Smooth muscle cell (in vitro differentiated cells): ENCODE data around the gene PACRG. TPM values are rescaled to one million over a fixed set of nuclear protein-coding genes. Genes with fewer than 3 reads are reported as not detected.

Experiments
- DNase-seq: peaks from one replicate; lab custom pipeline; 2025; ENCODE audit not compliant: unreplicated experiment; lab: John Stamatoyannopoulos, UW
- H2AFZ ChIP-seq: fragments of 200-600 bp; sonication (generic); 2 replicates; pipeline ENCODE4 v1.6.0; 2016; ENCODE audit warnings: antibody characterized with exemption, low read depth, mild to moderate bottlenecking
- H3F3A ChIP-seq: fragments of 200-600 bp; sonication (generic); 2 replicates; pipeline ENCODE4 v1.6.0; 2017; ENCODE audit warnings: antibody characterized with exemption, low read depth
- H3K27ac ChIP-seq: fragments of 200-600 bp; sonication (generic); 2 replicates; pipeline ENCODE4 v1.5.1; 2016; ENCODE audit warnings: low read depth, mild to moderate bottlenecking
- H3K27me3 ChIP-seq: fragments of 200-600 bp; sonication (generic); 2 replicates; pipeline ENCODE4 v1.6.1; 2016; ENCODE audit warnings: low read depth, mild to moderate bottlenecking
- H3K36me3 ChIP-seq: fragments of 200-600 bp; sonication (generic); 2 replicates; pipeline ENCODE4 v1.5.1; 2016; ENCODE audit warnings: low read depth
- H3K4me1 ChIP-seq: fragments of 200-600 bp; sonication (generic); 2 replicates; pipeline ENCODE4 v1.5.1; 2016; ENCODE audit warnings: low read depth
- H3K4me2 ChIP-seq: fragments of 200-600 bp; sonication (generic); 2 replicates; pipeline ENCODE4 v1.6.0; 2016; ENCODE audit warnings: mild to moderate bottlenecking
- H3K4me3 ChIP-seq: fragments of 200-600 bp; sonication (generic); 2 replicates; pipeline ENCODE4 v1.5.1; 2016; ENCODE audit warnings: mild to moderate bottlenecking
- H3K79me2 ChIP-seq: fragments of 200-600 bp; sonication (generic); 2 replicates; pipeline ENCODE4 v1.6.0; 2016; ENCODE audit warnings: low read depth, mild to moderate bottlenecking
- H3K9ac ChIP-seq: fragments of 200-600 bp; sonication (generic); 2 replicates; pipeline ENCODE4 v1.6.0; 2016; ENCODE audit warnings: low read depth
- H3K9me3 ChIP-seq: fragments of 200-600 bp; sonication (generic); replicated peaks from 2 replicates; pipeline ENCODE4 v1.5.1; 2016; ENCODE audit warnings: low read depth
- H4K20me1 ChIP-seq: fragments of 200-600 bp; sonication (generic); 2 replicates; pipeline ENCODE4 v1.6.0; 2016; ENCODE audit warnings: low read depth
- WGBS: methylation state at CpG from one replicate; pipeline ENCODE4 v1.1.7; 2016; ENCODE audit warnings: low lambda C conversion rate; 5-methylcytosine and 5-hydroxymethylcytosine counted together
- polyA plus RNA-seq: library from polyadenylated mRNA; unstranded; fragments of >200 nt; fragmentation: Nextera tagmentation; extraction: Ambion mirVana; gene quantifications from 2 replicates; pipeline ENCODE4 v1.2.1, GENCODE V29; 2016
- total RNA-seq: library from RNA; depleted of rRNA; stranded (reverse); fragments of >200 nt; gene quantifications from 2 replicates; pipeline ENCODE4 v1.2.3, GENCODE V29; 2014
- TF ChIP-seq, protein P1 (sequence below): fragments of 200-600 bp; sonication (generic); IDR thresholded peaks from 2 replicates; pipeline ENCODE4 v1.5.1; 2017; ENCODE audit warnings: borderline replicate concordance, mild to moderate bottlenecking, antibody characterized with exemption; ENCODE audit not compliant: insufficient read depth, poor library complexity, severe bottlenecking

The PACRG gene
- total and polyA plus RNA-seq, 2 experiments from 2014 or later, result not detected

DNA sequence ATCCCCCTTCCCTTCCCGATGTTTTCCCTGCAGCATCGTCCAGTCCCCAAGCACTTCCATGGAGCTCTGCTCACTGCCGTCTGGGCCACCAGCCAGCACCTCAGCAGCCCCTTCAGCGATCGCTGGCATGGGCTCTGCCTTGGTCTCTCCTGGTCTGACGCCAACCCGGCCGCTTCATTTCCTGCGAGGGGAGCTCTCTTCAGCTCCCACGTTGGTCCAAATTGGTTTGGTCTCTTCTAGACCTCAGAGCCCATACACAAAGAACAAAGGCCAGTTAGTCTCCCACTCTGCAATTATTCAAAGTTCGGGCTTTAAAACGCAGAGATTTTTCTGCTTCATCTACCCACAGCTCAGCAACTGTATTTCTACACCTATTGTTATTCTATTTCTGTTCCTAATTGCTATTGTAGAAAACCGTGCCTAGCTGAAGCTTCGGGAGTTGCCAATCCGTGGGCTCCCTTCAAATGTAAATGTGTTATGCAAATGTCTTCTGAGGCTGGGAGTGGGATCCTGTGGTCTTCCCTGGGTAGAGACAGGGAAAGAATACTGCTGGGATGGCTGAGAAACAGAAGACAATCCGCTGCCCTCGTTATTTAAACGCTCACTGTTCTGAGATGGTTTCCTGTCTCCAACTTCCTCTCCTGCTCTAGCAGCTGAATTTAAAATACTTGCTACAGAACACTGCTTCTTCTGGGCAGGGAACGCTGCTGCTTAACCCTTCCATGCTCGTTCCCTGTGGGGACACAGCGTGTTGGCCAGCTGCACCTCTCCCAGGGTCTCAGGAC, 532.5 kb downstream of the PACRG start:
- Histone ChIP-seq H3K9me3 (no peaks in the 10 kb centered on the region), H3K4me1 (peaks cover 8% of the 10 kb centered on the region), H3K36me3 (no peaks in the 10 kb centered on the region), H3K4me2 (peak overlapping the region; percentile 84), H3K9ac (peak overlapping the region; percentile 8), H3K27me3 (peaks cover 6% of the 10 kb centered on the region), H4K20me1 (no peaks in the 10 kb centered on the region), H2AFZ (peak overlapping the region; percentile 95), H3F3A (no peaks in the 10 kb centered on the region), H3K27ac (no peak overlapping the region), H3K79me2 (no peaks in the 10 kb centered on the region), H3K4me3 (peak overlapping the region; percentile 48)
- DNase-seq, result no peak
- 4% methylated on average over 21 of the region's 21 CpGs for WGBS
- TF ChIP-seq, protein P1, sequence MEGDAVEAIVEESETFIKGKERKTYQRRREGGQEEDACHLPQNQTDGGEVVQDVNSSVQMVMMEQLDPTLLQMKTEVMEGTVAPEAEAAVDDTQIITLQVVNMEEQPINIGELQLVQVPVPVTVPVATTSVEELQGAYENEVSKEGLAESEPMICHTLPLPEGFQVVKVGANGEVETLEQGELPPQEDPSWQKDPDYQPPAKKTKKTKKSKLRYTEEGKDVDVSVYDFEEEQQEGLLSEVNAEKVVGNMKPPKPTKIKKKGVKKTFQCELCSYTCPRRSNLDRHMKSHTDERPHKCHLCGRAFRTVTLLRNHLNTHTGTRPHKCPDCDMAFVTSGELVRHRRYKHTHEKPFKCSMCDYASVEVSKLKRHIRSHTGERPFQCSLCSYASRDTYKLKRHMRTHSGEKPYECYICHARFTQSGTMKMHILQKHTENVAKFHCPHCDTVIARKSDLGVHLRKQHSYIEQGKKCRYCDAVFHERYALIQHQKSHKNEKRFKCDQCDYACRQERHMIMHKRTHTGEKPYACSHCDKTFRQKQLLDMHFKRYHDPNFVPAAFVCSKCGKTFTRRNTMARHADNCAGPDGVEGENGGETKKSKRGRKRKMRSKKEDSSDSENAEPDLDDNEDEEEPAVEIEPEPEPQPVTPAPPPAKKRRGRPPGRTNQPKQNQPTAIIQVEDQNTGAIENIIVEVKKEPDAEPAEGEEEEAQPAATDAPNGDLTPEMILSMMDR, result no peak

DNA sequence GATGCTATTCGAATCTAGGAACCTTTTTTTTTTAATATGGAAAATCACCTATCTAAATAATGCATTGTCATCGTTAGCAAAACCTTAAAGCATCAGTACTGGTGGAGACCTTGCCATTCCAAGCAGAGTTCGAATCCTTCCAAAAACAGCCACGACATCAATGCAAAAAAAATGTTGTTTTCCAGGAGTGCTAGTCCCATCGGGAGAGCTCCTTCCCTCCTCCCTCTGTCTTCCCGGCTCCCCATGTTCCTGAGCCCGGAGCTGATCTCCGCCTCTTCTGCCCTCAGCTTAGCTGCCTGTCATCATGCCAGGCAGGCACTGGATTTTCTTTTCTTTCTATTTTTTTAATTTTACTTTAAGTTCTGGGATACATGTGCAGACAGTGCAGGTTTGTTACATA, 533.1 kb downstream of the PACRG start:
- TF ChIP-seq, protein P1, result no peak
- no peaks in the 10 kb centered on the region for H3F3A ChIP-seq
- peak overlapping the region; percentile 48 for H3K4me3 ChIP-seq

DNA sequence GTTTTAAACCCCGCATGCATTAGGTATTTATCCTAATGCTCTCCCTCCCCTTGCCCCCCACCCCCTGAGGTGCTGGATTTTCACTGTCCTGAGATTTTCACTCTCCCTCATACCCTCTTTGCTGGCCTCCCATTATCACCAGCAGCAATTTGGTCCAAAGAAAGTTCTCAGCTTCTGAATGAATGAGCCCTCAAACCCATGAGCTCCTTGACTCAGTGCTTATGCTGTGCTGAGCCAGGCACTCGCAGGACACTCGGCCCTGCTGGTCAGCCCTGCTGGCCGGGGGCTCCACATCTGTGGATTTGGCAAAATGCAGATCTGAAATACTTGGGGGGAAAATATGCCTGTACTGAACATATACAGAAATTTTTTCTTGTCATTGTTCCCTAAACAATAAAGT, 533.6 kb downstream of the PACRG start:
- TF ChIP-seq, protein P1, result no peak
- H3K27ac ChIP-seq, result no peak overlapping the region
- no peaks in the 10 kb centered on the region for H4K20me1 ChIP-seq
- WGBS, result 56% methylated on average over 4 of the region's 4 CpGs
- no peak for DNase-seq
- no peaks in the 10 kb centered on the region for H3F3A ChIP-seq
- H3K79me2 ChIP-seq, result no peaks in the 10 kb centered on the region
- peak overlapping the region; percentile 48 for H3K4me3 ChIP-seq
- no peaks in the 10 kb centered on the region for H3K9me3 ChIP-seq
- no peaks in the 10 kb centered on the region for H3K36me3 ChIP-seq
- H3K27me3 ChIP-seq, result peaks cover 6% of the 10 kb centered on the region
- H3K4me1 ChIP-seq, result peaks cover 8% of the 10 kb centered on the region
- no peak overlapping the region for H3K4me2 ChIP-seq
- H3K9ac ChIP-seq, result no peak overlapping the region
- no peak overlapping the region for H2AFZ ChIP-seq

More for the DNA sequence above, 533.1 kb downstream of the PACRG start:
- Histone ChIP-seq H3K36me3 (no peaks in the 10 kb centered on the region), H3K9ac (peak overlapping the region; percentile 8), H3K27ac (no peak overlapping the region), H2AFZ (peak overlapping the region; percentile 95), H3K27me3 (peaks cover 6% of the 10 kb centered on the region), H3K79me2 (no peaks in the 10 kb centered on the region), H4K20me1 (no peaks in the 10 kb centered on the region), H3K9me3 (no peaks in the 10 kb centered on the region), H3K4me2 (peak overlapping the region; percentile 84), H3K4me1 (peaks cover 8% of the 10 kb centered on the region)
- no peak for DNase-seq
- 10% methylated on average over 8 of the region's 8 CpGs for WGBS

DNA sequence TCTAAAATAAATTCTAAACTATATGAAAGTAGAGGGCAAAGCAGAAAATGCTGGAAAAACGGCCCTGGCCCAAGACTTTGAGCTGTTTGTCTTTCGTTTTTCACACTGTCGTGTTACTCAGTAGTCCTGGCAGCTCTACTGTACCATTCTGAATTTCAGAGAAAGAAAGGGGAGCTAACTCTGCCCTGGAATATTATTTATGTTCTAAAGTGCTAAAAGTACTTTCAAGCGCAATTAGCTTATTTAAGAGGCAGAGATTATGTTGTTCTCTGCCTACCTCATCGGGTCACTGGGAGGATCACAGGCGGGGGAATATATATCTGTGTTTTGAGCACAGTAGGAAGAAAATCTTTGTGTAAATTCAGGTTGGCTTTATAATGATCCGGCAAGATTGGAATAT, 534.3 kb downstream of the PACRG start:
- Histone ChIP-seq H3K9ac (no peak overlapping the region), H3K79me2 (no peaks in the 10 kb centered on the region), H3K36me3 (no peaks in the 10 kb centered on the region), H3K27ac (no peak overlapping the region), H3K9me3 (no peaks in the 10 kb centered on the region), H3K4me2 (no peak overlapping the region), H2AFZ (no peak overlapping the region), H3F3A (no peaks in the 10 kb centered on the region), H4K20me1 (no peaks in the 10 kb centered on the region), H3K4me1 (peaks cover 8% of the 10 kb centered on the region), H3K4me3 (no peak overlapping the region), H3K27me3 (peaks cover 6% of the 10 kb centered on the region)
- WGBS, result 88% methylated on average over 7 of the region's 7 CpGs
- TF ChIP-seq, protein P1, result no peak
- DNase-seq, result no peak
